Measurements from ENCODE around the gene NXPH1.

DNA sequence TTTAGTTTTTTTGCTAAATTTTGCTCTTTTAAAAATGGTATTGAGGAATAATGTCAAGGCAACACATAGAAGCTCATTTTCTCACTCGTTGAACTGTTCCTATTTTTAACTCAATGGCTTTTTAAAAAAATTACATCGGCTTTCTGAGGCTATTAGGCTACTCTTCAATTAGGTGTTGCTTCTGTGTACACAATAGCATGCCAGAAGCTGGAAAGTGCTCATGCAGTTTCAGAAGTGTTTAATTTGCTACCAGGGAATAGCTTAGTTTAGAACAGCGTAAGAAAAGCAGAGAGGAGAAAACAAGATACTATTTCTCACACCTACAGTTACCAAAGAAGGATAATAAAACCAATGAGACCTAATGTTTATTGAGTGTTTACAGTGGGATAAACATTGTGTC, 157.4 kb downstream of the NXPH1 start:
- TF ChIP-seq, protein P1, sequence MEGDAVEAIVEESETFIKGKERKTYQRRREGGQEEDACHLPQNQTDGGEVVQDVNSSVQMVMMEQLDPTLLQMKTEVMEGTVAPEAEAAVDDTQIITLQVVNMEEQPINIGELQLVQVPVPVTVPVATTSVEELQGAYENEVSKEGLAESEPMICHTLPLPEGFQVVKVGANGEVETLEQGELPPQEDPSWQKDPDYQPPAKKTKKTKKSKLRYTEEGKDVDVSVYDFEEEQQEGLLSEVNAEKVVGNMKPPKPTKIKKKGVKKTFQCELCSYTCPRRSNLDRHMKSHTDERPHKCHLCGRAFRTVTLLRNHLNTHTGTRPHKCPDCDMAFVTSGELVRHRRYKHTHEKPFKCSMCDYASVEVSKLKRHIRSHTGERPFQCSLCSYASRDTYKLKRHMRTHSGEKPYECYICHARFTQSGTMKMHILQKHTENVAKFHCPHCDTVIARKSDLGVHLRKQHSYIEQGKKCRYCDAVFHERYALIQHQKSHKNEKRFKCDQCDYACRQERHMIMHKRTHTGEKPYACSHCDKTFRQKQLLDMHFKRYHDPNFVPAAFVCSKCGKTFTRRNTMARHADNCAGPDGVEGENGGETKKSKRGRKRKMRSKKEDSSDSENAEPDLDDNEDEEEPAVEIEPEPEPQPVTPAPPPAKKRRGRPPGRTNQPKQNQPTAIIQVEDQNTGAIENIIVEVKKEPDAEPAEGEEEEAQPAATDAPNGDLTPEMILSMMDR (IDR thresholded peaks at IDR 0.05): no peak
- no peak for TF ChIP-seq EZH2 (IDR thresholded peaks at IDR 0.05; ENCODE audit: borderline replicate concordance, insufficient read depth, low read depth, low read length, poor library complexity, severe bottlenecking)

Measured in B cell (primary cell).